Transverse colon (tissue), 4 donors: ENCODE data around the gene PLBD2. TPM values are rescaled to one million over a fixed set of nuclear protein-coding genes. Genes with fewer than 3 reads are reported as not detected.

Source experiments
- DNase-seq: peaks from one replicate; pipeline ENCODE4 v3.0.0-alpha.2; 2019
- H3K27ac ChIP-seq, 4 donors: fragments of 200-600 bp; sonication (generic); 2 replicates each; pipeline ENCODE4 v1.5.1; 2016 to 2018; ENCODE audit warnings: inconsistent platforms in 4 of 4
- H3K27me3 ChIP-seq: fragments of 200-600 bp; sonication (generic); 2 replicates; pipeline ENCODE4 v1.5.1; 2017; ENCODE audit warnings: inconsistent platforms
- H3K36me3 ChIP-seq, 4 donors: fragments of 200-600 bp; sonication (generic); 2 replicates each; pipeline ENCODE4 v1.5.1; 2017 to 2019; ENCODE audit warnings: inconsistent platforms in 4 of 4
- H3K4me1 ChIP-seq, 4 donors: fragments of 200-600 bp; sonication (generic); 2 replicates each; pipeline ENCODE4 v1.5.1; 2017 to 2020; ENCODE audit warnings: inconsistent platforms in 4 of 4
- H3K4me3 ChIP-seq, 4 donors: fragments of 200-600 bp; sonication (generic); 1 replicate in 1 of 4; 2 replicates in 3 of 4; pipeline versions ENCODE4 v1.5.1 to v1.6.1; 2017 to 2019; ENCODE audit warnings: inconsistent platforms in 4 of 4
- H3K9me3 ChIP-seq, 2 donors: fragments of 200-600 bp; sonication (generic); 2 replicates each; pipeline ENCODE4 v1.5.1; 2017 to 2019; ENCODE audit warnings: inconsistent platforms in 2 of 2
- CTCF ChIP-seq, 5 experiments: fragments of 200-600 bp in 3 of 5; fragments of 450-650 bp in 2 of 5; sonication (generic) in 3 of 5; IDR thresholded peaks; 1 replicate in 2 of 5; 2 replicates in 3 of 5; pipeline ENCODE4 v1.5.1; 2016 to 2017; ENCODE audit warnings: antibody characterized with exemption in 5 of 5, inconsistent platforms in 3 of 5, mild to moderate bottlenecking in 2 of 5, moderate library complexity in 1 of 5
- EP300 ChIP-seq: sonication (generic); formaldehyde crosslinking; IDR thresholded peaks from one replicate; pipeline ENCODE4 v1.6.1; 2017; ENCODE audit warnings: antibody characterized with exemption, low read depth
- POLR2A ChIP-seq: fragments of 450-650 bp; IDR thresholded peaks from one replicate; pipeline ENCODE4 v1.6.1; 2016; ENCODE audit warnings: antibody characterized with exemption, mild to moderate bottlenecking, moderate library complexity
- POLR2AphosphoS5 ChIP-seq, 3 donors: sonication (generic); formaldehyde crosslinking; IDR thresholded peaks; one replicate each; pipeline ENCODE4 v1.6.1; 2016; ENCODE audit warnings: antibody characterized with exemption in 3 of 3
- WGBS, 2 donors: methylation state at CpG; one replicate each; pipeline ENCODE4 v1.1.5; 2018; ENCODE audit warnings: low coverage in 1 of 2; 5-methylcytosine and 5-hydroxymethylcytosine counted together
- in situ Hi-C, 4 donors: fragments of 200-750 bp; cut with MboI; loops; one replicate each; pipeline versions ENCODE4 v1.15.0 to v1.15.1; 2017; ENCODE audit warnings: low sequenced_read_pairs in 3 of 4, low pct_ligation_motif_present in 1 of 4, low pct_unique_long_range_greater_than_20kb in 1 of 4
- intact Hi-C: fragments of 100-400 bp; cut with DNase I; formaldehyde crosslinking; loops from one replicate; pipeline ENCODE4 v1.15.1; 2023; ENCODE audit warnings: low total_unique reads
- total RNA-seq, 4 donors: library from RNA; depleted of rRNA; stranded (reverse); fragments of >200 nt; gene quantifications; one replicate each; pipeline ENCODE4 v1.1.0, GENCODE V29; 2016

Gene PLBD2
- total RNA-seq, 4 donors from 2014 or later, result 12.3 to 27.5 (median 19.0) TPM

GRCh38 chr12:113365639-113366395, 7.4 kb downstream of the PLBD2 start:
- Histone ChIP-seq H3K4me3 (no peak overlapping the region), H3K27ac (no peak overlapping the region), H3K9me3 (no peaks in the 10 kb centered on the region), H3K36me3 (no peaks in the 10 kb centered on the region), H3K4me1 (no peaks in the 10 kb centered on the region), H3K27me3 (no peaks in the 10 kb centered on the region)
- intact Hi-C loops (loop anchor here (10.0 kb wide), 1 partner anchor 171 kb away; no protein-coding TSS in a partner anchor), in situ Hi-C loops (no loop called here)
- 89 to 95% methylated on average over 7 of the region's 7 CpGs for WGBS, 2 donors
- no peak for DNase-seq
- TF ChIP-seq POLR2AphosphoS5 (IDR thresholded peaks at IDR 0.05) (no peak), CTCF (IDR thresholded peaks at IDR 0.05) (no peak), POLR2A (no peak), EP300 (no peak)

GRCh38 chr12:113366827-113367226, 8.4 kb downstream of the PLBD2 start:
- in situ Hi-C loops, result no loop called here
- Histone ChIP-seq H3K27me3 (no peaks in the 10 kb centered on the region), H3K4me3 (no peak overlapping the region), H3K9me3 (no peaks in the 10 kb centered on the region), H3K27ac (no peak overlapping the region), H3K4me1 (no peaks in the 10 kb centered on the region), H3K36me3 (no peaks in the 10 kb centered on the region)
- TF ChIP-seq CTCF (IDR thresholded peaks at IDR 0.05), result no peak
- no peak for TF ChIP-seq POLR2A
- no peak for TF ChIP-seq POLR2AphosphoS5 (IDR thresholded peaks at IDR 0.05)
- no peak for TF ChIP-seq EP300
- DNase-seq, result no peak
- WGBS, 2 donors, result 93% methylated on average over 4 of the region's 4 CpGs; no CpG with 5 or more reads in 1 of the 2 donors
- intact Hi-C loops, result loop anchor here (10.0 kb wide), 1 partner anchor 172 kb away; no protein-coding TSS in a partner anchor

GRCh38 chr12:113368331-113368730, 9.9 kb downstream of the PLBD2 start:
- in situ Hi-C loops, result no loop called here

More at GRCh38 chr12:113368331-113368730, 9.9 kb downstream of the PLBD2 start:
- Histone ChIP-seq H3K4me1 (no peaks in the 10 kb centered on the region), H3K4me3 (no peak overlapping the region), H3K27me3 (no peaks in the 10 kb centered on the region), H3K27ac (no peak overlapping the region), H3K9me3 (no peaks in the 10 kb centered on the region), H3K36me3 (no peaks in the 10 kb centered on the region)
- TF ChIP-seq CTCF (IDR thresholded peaks at IDR 0.05), result no peak
- TF ChIP-seq POLR2A, result no peak
- no peak for TF ChIP-seq EP300
- WGBS, 2 donors, result 80 to 94% methylated on average over 1 to 4 of the region's 4 CpGs
- DNase-seq, result no peak
- intact Hi-C loops, result loop anchor here (10.0 kb wide), 1 partner anchor 174 kb away; no protein-coding TSS in a partner anchor
